ENCODE measurements around the gene KRTAP20-3. TPM values are rescaled to one million over a fixed set of nuclear protein-coding genes. Genes with fewer than 3 reads are reported as not detected.

Gene KRTAP20-3
- total and polyA plus RNA-seq, 10 of the 15 experiments (the other 5 are each of a cell fraction or from before 2014, with no cell fraction given), result not detected

GRCh38 chr21:30689822-30690221, 47.2 kb downstream of the KRTAP20-3 start:
- intact Hi-C loops (cut with micrococcal nuclease; ENCODE audit: unreplicated experiment), result no loop called here
- Histone ChIP-seq H3K27me3 (replicated peaks in 1 of 2; ENCODE audit: control insufficient read depth in 2 of 2, insufficient read depth in 2 of 2, low read length in 1 of 2) (no peaks in the 10 kb centered on the region), H3K79me2 (ENCODE audit: control insufficient read depth, insufficient read depth, low read length) (no peaks in the 10 kb centered on the region), H3K36me3 (ENCODE audit: control insufficient read depth in 2 of 2, insufficient read depth in 2 of 2, low read length in 1 of 2) (no peaks in the 10 kb centered on the region), H3K4me2 (ENCODE audit: control insufficient read depth, insufficient read depth) (no peak overlapping the region), H2AFZ (ENCODE audit: control insufficient read depth, low read depth, low read length) (no peak overlapping the region), H3K27ac (ENCODE audit: control insufficient read depth, insufficient read depth) (no peak overlapping the region), H4K20me1 (ENCODE audit: control insufficient read depth, insufficient read depth) (no peaks in the 10 kb centered on the region), H3K9ac (ENCODE audit: control insufficient read depth, insufficient read depth, low read length) (no peak overlapping the region), H3K4me1 (ENCODE audit: control insufficient read depth, insufficient read depth, low read length) (no peaks in the 10 kb centered on the region), H3K4me3 (no peak overlapping the region), H3K9me3 (replicated peaks; ENCODE audit: control insufficient read depth, insufficient read depth, low read length) (no peaks in the 10 kb centered on the region)
- ATAC-seq (no peak), DNase-seq (ENCODE audit: low read depth, low spot score) (no peak), FAIRE-seq (no peak)
- WGBS (ENCODE audit: insufficient coverage, insufficient replicate concordance, low lambda C conversion rate, missing lambda C conversion rate), result 23% methylated on average over 7 of the region's 7 CpGs
- in situ Hi-C loops (cut with MboI), result no loop called here
- SMC1A ChIA-PET (ENCODE audit: uncharacterized antibody, unreplicated experiment), result interaction anchor here (1.4 kb wide), 1 partner anchor 30 kb away, joined by 3 read pairs; no protein-coding TSS in a partner anchor
- RAD21 ChIA-PET (ENCODE audit: unreplicated experiment), result no interaction called here
- CTCF ChIA-PET, result no interaction called here
- TF ChIP-seq RFX5 (IDR thresholded peaks at IDR 0.05; ENCODE audit: low read depth, low read length), result no peak
- TF ChIP-seq ZSCAN29 (IDR thresholded peaks at IDR 0.05), result no peak
- TF ChIP-seq SIN3A (IDR thresholded peaks at IDR 0.05; ENCODE audit: low read depth, low read length), result no peak
- no peak for TF ChIP-seq NR2C1 (IDR thresholded peaks at IDR 0.05)
- TF ChIP-seq EZH2 (IDR thresholded peaks at IDR 0.05; ENCODE audit: borderline replicate concordance, control insufficient read depth, low read depth, low read length), result no peak
- TF ChIP-seq MYB (IDR thresholded peaks at IDR 0.05; ENCODE audit: borderline replicate concordance, low read depth, low read length), result no peak
- TF ChIP-seq EGR1 (IDR thresholded peaks at IDR 0.05; ENCODE audit: borderline replicate concordance in 1 of 2, low read depth in 2 of 2, low read length in 2 of 2), result no peak
- TF ChIP-seq LARP7 (IDR thresholded peaks at IDR 0.05), result no peak
- POLR2A ChIA-PET, result no interaction called here
- no TSS peak for BruUV-seq (replicated peaks)

Small RNA genes lying within 50 kb of the gene (small RNA-seq; reads per million reads assigned to genes)
- gene KRTAP20-1 (not detected), gene KRTAP20-3 (not detected), gene KRTAP20-4 (not detected), gene KRTAP22-1 (not detected)

Other genes starting within 250 kb of the KRTAP20-3 start
Only the 7 nearest of the 25 such genes appear.
- not detected in 2 replicates for gene KRTAP6-3, start 50.4 kb upstream of the KRTAP20-3 start, total RNA-seq (2014; rRNA removed)
- not detected in 2 replicates for gene KRTAP6-3, start 50.4 kb upstream of the KRTAP20-3 start, total RNA-seq (2014; rRNA removed; fragmentation: Illumina TruSeq; extraction: Trizol)
- not detected in 2 replicates for gene KRTAP6-3, start 50.4 kb upstream of the KRTAP20-3 start, total RNA-seq (2021)
- not detected in 2 replicates for gene KRTAP6-3, start 50.4 kb upstream of the KRTAP20-3 start, polyA plus RNA-seq (2011; rRNA removed)
- not detected in 2 replicates for gene KRTAP6-3, start 50.4 kb upstream of the KRTAP20-3 start, polyA plus RNA-seq (2014; fragmentation: Illumina TruSeq; extraction: Trizol)
- not detected for gene KRTAP6-3, start 50.4 kb upstream of the KRTAP20-3 start, polyA plus RNA-seq (2014; fragmentation: Nextera tagmentation; extraction: Ambion mirVana)
- not detected in 2 replicates for gene KRTAP6-3, start 50.4 kb upstream of the KRTAP20-3 start, polyA plus RNA-seq (2014; rRNA removed)
- gene KRTAP6-3, start 50.4 kb upstream of the KRTAP20-3 start, polyA plus RNA-seq (2016; fragmentation: Nextera tagmentation; extraction: Ambion mirVana), result not detected
- not detected in 2 replicates for gene KRTAP6-2, start 44.0 kb upstream of the KRTAP20-3 start, total RNA-seq (2014; rRNA removed)
- not detected in 2 replicates for gene KRTAP6-2, start 44.0 kb upstream of the KRTAP20-3 start, total RNA-seq (2014; rRNA removed; fragmentation: Illumina TruSeq; extraction: Trizol)
- not detected in 2 replicates for gene KRTAP6-2, start 44.0 kb upstream of the KRTAP20-3 start, total RNA-seq (2021)
- not detected in 2 replicates for gene KRTAP6-2, start 44.0 kb upstream of the KRTAP20-3 start, polyA plus RNA-seq (2011; rRNA removed)
- not detected in 2 replicates for gene KRTAP6-2, start 44.0 kb upstream of the KRTAP20-3 start, polyA plus RNA-seq (2014; fragmentation: Illumina TruSeq; extraction: Trizol)
- not detected for gene KRTAP6-2, start 44.0 kb upstream of the KRTAP20-3 start, polyA plus RNA-seq (2014; fragmentation: Nextera tagmentation; extraction: Ambion mirVana)
- not detected in 2 replicates for gene KRTAP6-2, start 44.0 kb upstream of the KRTAP20-3 start, polyA plus RNA-seq (2014; rRNA removed)
- not detected for gene KRTAP6-2, start 44.0 kb upstream of the KRTAP20-3 start, polyA plus RNA-seq (2016; fragmentation: Nextera tagmentation; extraction: Ambion mirVana)
- gene KRTAP22-1, start 41.8 kb upstream of the KRTAP20-3 start, total RNA-seq (2014; rRNA removed), result not detected in 2 replicates
- gene KRTAP22-1, start 41.8 kb upstream of the KRTAP20-3 start, total RNA-seq (2014; rRNA removed; fragmentation: Illumina TruSeq; extraction: Trizol), result not detected in 2 replicates
- gene KRTAP22-1, start 41.8 kb upstream of the KRTAP20-3 start, total RNA-seq (2021), result not detected in 2 replicates
- not detected in 2 replicates for gene KRTAP22-1, start 41.8 kb upstream of the KRTAP20-3 start, polyA plus RNA-seq (2011; rRNA removed)
- gene KRTAP22-1, start 41.8 kb upstream of the KRTAP20-3 start, polyA plus RNA-seq (2014; fragmentation: Illumina TruSeq; extraction: Trizol), result not detected in 2 replicates
- gene KRTAP22-1, start 41.8 kb upstream of the KRTAP20-3 start, polyA plus RNA-seq (2014; fragmentation: Nextera tagmentation; extraction: Ambion mirVana), result not detected
- not detected in 2 replicates for gene KRTAP22-1, start 41.8 kb upstream of the KRTAP20-3 start, polyA plus RNA-seq (2014; rRNA removed)
- not detected for gene KRTAP22-1, start 41.8 kb upstream of the KRTAP20-3 start, polyA plus RNA-seq (2016; fragmentation: Nextera tagmentation; extraction: Ambion mirVana)
- not detected in 2 replicates for gene KRTAP6-1, start 28.9 kb upstream of the KRTAP20-3 start, total RNA-seq (2014; rRNA removed)
- gene KRTAP6-1, start 28.9 kb upstream of the KRTAP20-3 start, total RNA-seq (2014; rRNA removed; fragmentation: Illumina TruSeq; extraction: Trizol), result not detected in 2 replicates
- gene KRTAP6-1, start 28.9 kb upstream of the KRTAP20-3 start, total RNA-seq (2021), result not detected in 2 replicates
- 0.16 and 0.35 TPM in 2 replicates for gene KRTAP6-1, start 28.9 kb upstream of the KRTAP20-3 start, polyA plus RNA-seq (2011; rRNA removed)
- gene KRTAP6-1, start 28.9 kb upstream of the KRTAP20-3 start, polyA plus RNA-seq (2014; fragmentation: Illumina TruSeq; extraction: Trizol), result not detected in 2 replicates
- gene KRTAP6-1, start 28.9 kb upstream of the KRTAP20-3 start, polyA plus RNA-seq (2014; fragmentation: Nextera tagmentation; extraction: Ambion mirVana), result not detected
- not detected in 2 replicates for gene KRTAP6-1, start 28.9 kb upstream of the KRTAP20-3 start, polyA plus RNA-seq (2014; rRNA removed)
- not detected for gene KRTAP6-1, start 28.9 kb upstream of the KRTAP20-3 start, polyA plus RNA-seq (2016; fragmentation: Nextera tagmentation; extraction: Ambion mirVana)
- gene KRTAP20-1, start 26.4 kb upstream of the KRTAP20-3 start, total RNA-seq (2014; rRNA removed), result not detected in 2 replicates
- not detected in 2 replicates for gene KRTAP20-1, start 26.4 kb upstream of the KRTAP20-3 start, total RNA-seq (2014; rRNA removed; fragmentation: Illumina TruSeq; extraction: Trizol)
- gene KRTAP20-1, start 26.4 kb upstream of the KRTAP20-3 start, total RNA-seq (2021), result not detected in 2 replicates
- not detected in 2 replicates for gene KRTAP20-1, start 26.4 kb upstream of the KRTAP20-3 start, polyA plus RNA-seq (2011; rRNA removed)
- gene KRTAP20-1, start 26.4 kb upstream of the KRTAP20-3 start, polyA plus RNA-seq (2014; fragmentation: Illumina TruSeq; extraction: Trizol), result not detected in 2 replicates
- gene KRTAP20-1, start 26.4 kb upstream of the KRTAP20-3 start, polyA plus RNA-seq (2014; fragmentation: Nextera tagmentation; extraction: Ambion mirVana), result not detected
- not detected in 2 replicates for gene KRTAP20-1, start 26.4 kb upstream of the KRTAP20-3 start, polyA plus RNA-seq (2014; rRNA removed)
- not detected for gene KRTAP20-1, start 26.4 kb upstream of the KRTAP20-3 start, polyA plus RNA-seq (2016; fragmentation: Nextera tagmentation; extraction: Ambion mirVana)
- gene KRTAP20-4, start 22.2 kb upstream of the KRTAP20-3 start, total RNA-seq (2014; rRNA removed), result not detected in 2 replicates
- not detected in 2 replicates for gene KRTAP20-4, start 22.2 kb upstream of the KRTAP20-3 start, total RNA-seq (2014; rRNA removed; fragmentation: Illumina TruSeq; extraction: Trizol)
- not detected in 2 replicates for gene KRTAP20-4, start 22.2 kb upstream of the KRTAP20-3 start, total RNA-seq (2021)
- not detected in 2 replicates for gene KRTAP20-4, start 22.2 kb upstream of the KRTAP20-3 start, polyA plus RNA-seq (2011; rRNA removed)
- not detected in 2 replicates for gene KRTAP20-4, start 22.2 kb upstream of the KRTAP20-3 start, polyA plus RNA-seq (2014; fragmentation: Illumina TruSeq; extraction: Trizol)
- not detected for gene KRTAP20-4, start 22.2 kb upstream of the KRTAP20-3 start, polyA plus RNA-seq (2014; fragmentation: Nextera tagmentation; extraction: Ambion mirVana)
- not detected in 2 replicates for gene KRTAP20-4, start 22.2 kb upstream of the KRTAP20-3 start, polyA plus RNA-seq (2014; rRNA removed)
- gene KRTAP20-4, start 22.2 kb upstream of the KRTAP20-3 start, polyA plus RNA-seq (2016; fragmentation: Nextera tagmentation; extraction: Ambion mirVana), result not detected
- gene KRTAP20-2, start 7.7 kb upstream of the KRTAP20-3 start, total RNA-seq (2014; rRNA removed), result not detected in 2 replicates
- not detected in 2 replicates for gene KRTAP20-2, start 7.7 kb upstream of the KRTAP20-3 start, total RNA-seq (2014; rRNA removed; fragmentation: Illumina TruSeq; extraction: Trizol)
- not detected in 2 replicates for gene KRTAP20-2, start 7.7 kb upstream of the KRTAP20-3 start, total RNA-seq (2021)
- not detected in 2 replicates for gene KRTAP20-2, start 7.7 kb upstream of the KRTAP20-3 start, polyA plus RNA-seq (2011; rRNA removed)
- gene KRTAP20-2, start 7.7 kb upstream of the KRTAP20-3 start, polyA plus RNA-seq (2014; fragmentation: Illumina TruSeq; extraction: Trizol), result not detected in 2 replicates
- not detected for gene KRTAP20-2, start 7.7 kb upstream of the KRTAP20-3 start, polyA plus RNA-seq (2014; fragmentation: Nextera tagmentation; extraction: Ambion mirVana)
- not detected in 2 replicates for gene KRTAP20-2, start 7.7 kb upstream of the KRTAP20-3 start, polyA plus RNA-seq (2014; rRNA removed)
- not detected for gene KRTAP20-2, start 7.7 kb upstream of the KRTAP20-3 start, polyA plus RNA-seq (2016; fragmentation: Nextera tagmentation; extraction: Ambion mirVana)

All from GM12878 (cell line).